ENCODE measurements around the gene SLC35B1. TPM values are rescaled to one million over a fixed set of nuclear protein-coding genes. Genes with fewer than 3 reads are reported as not detected.

Gene SLC35B1
- total RNA-seq, result 10 to 100 TPM; 28.1 to 33.3 TPM
- long read RNA-seq, donor 1, transcript SLC35B1-220 (9 exons, 1,611 nt), result major isoform, 8 of 12 reads
- long read RNA-seq, donor 1, partial matches to known transcripts, result 2 of 12 reads
- long read RNA-seq, donor 1, other reads (novel, unspliced or antisense), result 0 of 12 reads
- long read RNA-seq, donor 2, transcript SLC35B1-209 (9 exons, 1,320 nt), result minor isoform, 14 of 64 reads
- long read RNA-seq, donor 2, transcript SLC35B1-220 (9 exons, 1,611 nt), result major isoform, 37 of 64 reads
- long read RNA-seq, donor 2, partial matches to known transcripts, result 4 of 64 reads
- long read RNA-seq, donor 2, other reads (novel, unspliced or antisense), result 9 of 64 reads

GRCh38 chr17:49707608-49708514, at the start of gene SLC35B1:
SLC35B1 (minus strand) TSS chr17:49707964; CDS start chr17:49707833, 131 bp downstream.
- peak; percentile 100 for DNase-seq (ENCODE audit: low spot score)
- intact Hi-C loops (cut with DNase I), result loop anchor here in 1 of 2 donors (5.0 kb wide), 2 partner anchors 69 to 144 kb away; no protein-coding TSS in a partner anchor

- DNase-seq (ENCODE audit: low spot score), result no peak
- intact Hi-C loops (cut with DNase I), result loop anchor here in 1 of 2 donors (5.0 kb wide), 1 partner anchor 1990 kb away; no protein-coding TSS in a partner anchor
Measured at GRCh38 chr17:49757151-49757777, 49.5 kb upstream of the SLC35B1 start.

- no peak for DNase-seq (ENCODE audit: low spot score)
- intact Hi-C loops (cut with DNase I), result loop anchor here in 1 of 2 donors (5.0 kb wide), 1 partner anchor 1989 kb away; no protein-coding TSS in a partner anchor
Measured at GRCh38 chr17:49756323-49757150, 48.8 kb upstream of the SLC35B1 start.

GRCh38 chr17:49755663-49756283, 48.0 kb upstream of the SLC35B1 start:
- no peak for DNase-seq (ENCODE audit: low spot score)
- intact Hi-C loops (cut with DNase I), result loop anchor here in 1 of 2 donors (5.0 kb wide), 1 partner anchor 1988 kb away; no protein-coding TSS in a partner anchor

GRCh38 chr17:49753959-49754391, 46.2 kb upstream of the SLC35B1 start:
- no peak for DNase-seq (ENCODE audit: low spot score)
- intact Hi-C loops (cut with DNase I), result no loop called here

GRCh38 chr17:49752508-49752907, 44.7 kb upstream of the SLC35B1 start:
- DNase-seq (ENCODE audit: low spot score), result no peak
- intact Hi-C loops (cut with DNase I), result no loop called here

- intact Hi-C loops (cut with DNase I), result no loop called here
- no peak for DNase-seq (ENCODE audit: low spot score)
Measured at GRCh38 chr17:49749730-49750129, 42.0 kb upstream of the SLC35B1 start.

GRCh38 chr17:49748791-49749190, 41.0 kb upstream of the SLC35B1 start:
- no peak for DNase-seq (ENCODE audit: low spot score)
- intact Hi-C loops (cut with DNase I), result no loop called here

- intact Hi-C loops (cut with DNase I), result no loop called here
- no peak for DNase-seq (ENCODE audit: low spot score)
Measured at GRCh38 chr17:49748223-49748622, 40.5 kb upstream of the SLC35B1 start.

- no peak for DNase-seq (ENCODE audit: low spot score)
- intact Hi-C loops (cut with DNase I), result no loop called here
Measured at GRCh38 chr17:49747632-49748031, 39.9 kb upstream of the SLC35B1 start.

- DNase-seq (ENCODE audit: low spot score), result no peak
- intact Hi-C loops (cut with DNase I), result no loop called here
Measured at GRCh38 chr17:49746791-49747490, 39.2 kb upstream of the SLC35B1 start.

- no peak for DNase-seq (ENCODE audit: low spot score)
- intact Hi-C loops (cut with DNase I), result no loop called here
Measured at GRCh38 chr17:49745175-49746139, 37.7 kb upstream of the SLC35B1 start.

GRCh38 chr17:49742166-49742638, 34.4 kb upstream of the SLC35B1 start:
- intact Hi-C loops (cut with DNase I), result no loop called here

GRCh38 chr17:49741692-49742076, 33.9 kb upstream of the SLC35B1 start:
- no peak for DNase-seq (ENCODE audit: low spot score)
- intact Hi-C loops (cut with DNase I), result no loop called here

More at GRCh38 chr17:49742166-49742638, 34.4 kb upstream of the SLC35B1 start:
- DNase-seq (ENCODE audit: low spot score), result no peak

- no peak for DNase-seq (ENCODE audit: low spot score)
- intact Hi-C loops (cut with DNase I), result no loop called here
Measured at GRCh38 chr17:49741009-49741691, 33.4 kb upstream of the SLC35B1 start.

Data from posterior vena cava (tissue), 2 donors.